ENCODE results near the gene TFF3.
"Not testable (repeated sequence)": the region's sequence is repeated elsewhere in the genome, so short reads cannot be mapped to it uniquely, and the experiment has no call there.

The TFF3 gene

GRCh38 chr21:42303443-42303842 lies 11.8 kb downstream of the TFF3 start:
- DNase-seq: no peak

GRCh38 chr21:42302794-42303193 lies 12.4 kb downstream of the TFF3 start:
- no peak for DNase-seq

GRCh38 chr21:42302076-42302650 lies 13.0 kb downstream of the TFF3 start:
- DNase-seq: no peak

GRCh38 chr21:42301371-42302075 lies 13.7 kb downstream of the TFF3 start:
- no peak for DNase-seq

- DNase-seq: no peak
These were observed 14.3 kb downstream of the TFF3 start for GRCh38 chr21:42300956-42301355.

- no peak for DNase-seq
These were observed 15.1 kb downstream of the TFF3 start for GRCh38 chr21:42300045-42300583.

GRCh38 chr21:42299324-42300044 lies 15.7 kb downstream of the TFF3 start:
- DNase-seq: no peak

GRCh38 chr21:42298657-42299056 lies 16.6 kb downstream of the TFF3 start:
- no peak for DNase-seq

GRCh38 chr21:42298237-42298636 lies 17.0 kb downstream of the TFF3 start:
- DNase-seq: no peak

- no peak for DNase-seq
These were observed 17.8 kb downstream of the TFF3 start for GRCh38 chr21:42297377-42297776.

- DNase-seq: no peak
These were observed 18.7 kb downstream of the TFF3 start for GRCh38 chr21:42296501-42296900.

- DNase-seq: no peak
These were observed 19.4 kb downstream of the TFF3 start for GRCh38 chr21:42295845-42296244.

- no peak for DNase-seq
These were observed 20.8 kb downstream of the TFF3 start for GRCh38 chr21:42294273-42294880.

GRCh38 chr21:42293649-42294272 lies 21.4 kb downstream of the TFF3 start:
- DNase-seq: no peak

- DNase-seq: not testable (repeated sequence)
These were observed 22.6 kb downstream of the TFF3 start for GRCh38 chr21:42292563-42293142.

- DNase-seq: no peak
These were observed 23.3 kb downstream of the TFF3 start for GRCh38 chr21:42291751-42292562.

- no peak for DNase-seq
These were observed 24.0 kb downstream of the TFF3 start for GRCh38 chr21:42291003-42291750.

- DNase-seq: no peak
These were observed 24.7 kb downstream of the TFF3 start for GRCh38 chr21:42290505-42290904.

- no peak for DNase-seq
These were observed 25.3 kb downstream of the TFF3 start for GRCh38 chr21:42289926-42290325.

- DNase-seq: no peak
These were observed 26.2 kb downstream of the TFF3 start for GRCh38 chr21:42288962-42289361.
